H1 (cell line): ENCODE measurements around the gene GRAMD4.

ENCODE experiments used
- BCL11A ChIP-seq, 2 experiments: IDR thresholded peaks; one replicate each; pipeline ENCODE4 v1.6.1; 2011; ENCODE audit warnings: low read depth in 2 of 2, low read length in 2 of 2, mild to moderate bottlenecking in 2 of 2
- BRCA1 ChIP-seq: IDR thresholded peaks from 2 replicates; pipeline ENCODE4 v1.6.1; 2012; ENCODE audit warnings: low read depth, low read length, improper control_type of control experiment
- NRF1 ChIP-seq: IDR thresholded peaks from 2 replicates; pipeline ENCODE4 v1.6.1; 2011; ENCODE audit warnings: mild to moderate bottlenecking, low read depth, low read length, improper control_type of control experiment
- PHF8 ChIP-seq: fragments of 200-600 bp; sonication (generic); conservative IDR thresholded peaks from 2 replicates; pipeline ENCODE4 v1.7.1; 2012; ENCODE audit warnings: low read depth, mild to moderate bottlenecking, inconsistent platforms, low read length, moderate library complexity
- POLR2A ChIP-seq, 2 experiments: IDR thresholded peaks; 1 replicate in 1 of 2; 2 replicates in 1 of 2; pipeline ENCODE4 v1.6.1; 2011; ENCODE audit warnings: low read depth in 2 of 2, low read length in 2 of 2, mild to moderate bottlenecking in 2 of 2; ENCODE audit errors: control extremely low read depth in 1 of 2
- POLR2AphosphoS5 ChIP-seq: IDR thresholded peaks from 2 replicates; pipeline ENCODE4 v1.6.1; 2011; ENCODE audit warnings: low read depth, low read length
- RFX5 ChIP-seq: IDR thresholded peaks from 2 replicates; pipeline ENCODE4 v1.6.1; 2011; ENCODE audit warnings: low read depth, low read length, improper control_type of control experiment, borderline replicate concordance
- TAF1 ChIP-seq: IDR thresholded peaks from 2 replicates; pipeline ENCODE4 v1.6.1; 2011; ENCODE audit warnings: mild to moderate bottlenecking, low read depth, low read length
- TBP ChIP-seq: IDR thresholded peaks from 2 replicates; pipeline ENCODE4 v1.6.1; 2011; ENCODE audit warnings: low read depth, low read length, improper control_type of control experiment
- TEAD4 ChIP-seq: IDR thresholded peaks from 2 replicates; pipeline ENCODE4 v1.6.1; 2012; ENCODE audit warnings: low read depth, low read length, inconsistent platforms, mixed read lengths
- YY1 ChIP-seq: IDR thresholded peaks from 2 replicates; pipeline ENCODE4 v1.6.1; 2011; ENCODE audit warnings: low read depth, mild to moderate bottlenecking, low read length
- TF ChIP-seq, protein P1 (sequence below), 3 experiments: IDR thresholded peaks; 1 replicate in 2 of 3; 2 replicates in 1 of 3; pipeline versions ENCODE4 v1.5.1 to v1.6.1; 2011; ENCODE audit warnings: low read length in 3 of 3, mild to moderate bottlenecking in 3 of 3, inconsistent platforms in 2 of 3, low read depth in 1 of 3, moderate library complexity in 1 of 3; ENCODE audit not compliant: insufficient read depth in 1 of 3; ENCODE audit errors: control extremely low read depth in 1 of 3
- TF ChIP-seq, protein P2 (sequence below): IDR thresholded peaks from 2 replicates; pipeline ENCODE4 v1.6.1; 2012; ENCODE audit warnings: low read length, inconsistent platforms

DNA sequence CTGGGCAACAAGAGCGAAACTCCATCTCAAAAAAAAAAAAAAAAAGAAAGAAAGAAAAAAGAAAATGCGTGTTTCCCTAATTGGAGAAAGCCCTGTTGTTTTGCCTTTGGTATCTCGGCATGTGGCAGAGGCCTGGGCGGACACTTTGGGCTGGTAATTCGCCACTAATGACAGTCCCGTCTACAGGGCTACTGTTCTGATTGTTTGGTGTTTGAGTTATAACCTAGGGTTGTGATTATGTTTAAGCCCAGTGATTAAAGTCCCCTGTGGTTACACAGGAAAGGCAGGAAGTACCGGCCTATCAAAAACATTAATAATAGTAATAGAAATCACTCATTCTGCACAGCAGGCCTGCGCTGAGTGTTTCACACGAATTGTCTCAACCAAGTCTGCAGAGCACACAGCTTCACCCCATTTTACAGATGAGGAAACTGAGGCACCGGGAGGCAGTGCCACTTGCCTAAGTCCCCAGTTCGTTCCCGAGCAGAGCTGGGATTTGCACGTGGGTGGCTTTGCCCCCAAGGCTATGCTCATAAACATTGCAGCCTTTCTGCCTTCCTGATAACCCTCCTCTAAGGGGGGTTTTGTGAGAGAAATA lies 39.1 kb upstream of the GRAMD4 start:
- no peak for TF ChIP-seq TBP
- TF ChIP-seq, protein P1, sequence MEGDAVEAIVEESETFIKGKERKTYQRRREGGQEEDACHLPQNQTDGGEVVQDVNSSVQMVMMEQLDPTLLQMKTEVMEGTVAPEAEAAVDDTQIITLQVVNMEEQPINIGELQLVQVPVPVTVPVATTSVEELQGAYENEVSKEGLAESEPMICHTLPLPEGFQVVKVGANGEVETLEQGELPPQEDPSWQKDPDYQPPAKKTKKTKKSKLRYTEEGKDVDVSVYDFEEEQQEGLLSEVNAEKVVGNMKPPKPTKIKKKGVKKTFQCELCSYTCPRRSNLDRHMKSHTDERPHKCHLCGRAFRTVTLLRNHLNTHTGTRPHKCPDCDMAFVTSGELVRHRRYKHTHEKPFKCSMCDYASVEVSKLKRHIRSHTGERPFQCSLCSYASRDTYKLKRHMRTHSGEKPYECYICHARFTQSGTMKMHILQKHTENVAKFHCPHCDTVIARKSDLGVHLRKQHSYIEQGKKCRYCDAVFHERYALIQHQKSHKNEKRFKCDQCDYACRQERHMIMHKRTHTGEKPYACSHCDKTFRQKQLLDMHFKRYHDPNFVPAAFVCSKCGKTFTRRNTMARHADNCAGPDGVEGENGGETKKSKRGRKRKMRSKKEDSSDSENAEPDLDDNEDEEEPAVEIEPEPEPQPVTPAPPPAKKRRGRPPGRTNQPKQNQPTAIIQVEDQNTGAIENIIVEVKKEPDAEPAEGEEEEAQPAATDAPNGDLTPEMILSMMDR (IDR thresholded peaks at IDR 0.05; ENCODE audit: control extremely low read depth in 1 of 3, insufficient read depth in 1 of 3, low read depth in 1 of 3, low read length in 3 of 3): no peak
- TF ChIP-seq BRCA1: no peak
- TF ChIP-seq, protein P2, sequence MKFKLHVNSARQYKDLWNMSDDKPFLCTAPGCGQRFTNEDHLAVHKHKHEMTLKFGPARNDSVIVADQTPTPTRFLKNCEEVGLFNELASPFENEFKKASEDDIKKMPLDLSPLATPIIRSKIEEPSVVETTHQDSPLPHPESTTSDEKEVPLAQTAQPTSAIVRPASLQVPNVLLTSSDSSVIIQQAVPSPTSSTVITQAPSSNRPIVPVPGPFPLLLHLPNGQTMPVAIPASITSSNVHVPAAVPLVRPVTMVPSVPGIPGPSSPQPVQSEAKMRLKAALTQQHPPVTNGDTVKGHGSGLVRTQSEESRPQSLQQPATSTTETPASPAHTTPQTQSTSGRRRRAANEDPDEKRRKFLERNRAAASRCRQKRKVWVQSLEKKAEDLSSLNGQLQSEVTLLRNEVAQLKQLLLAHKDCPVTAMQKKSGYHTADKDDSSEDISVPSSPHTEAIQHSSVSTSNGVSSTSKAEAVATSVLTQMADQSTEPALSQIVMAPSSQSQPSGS: no peak
- TF ChIP-seq YY1: no peak
- TF ChIP-seq RFX5: no peak
- TF ChIP-seq PHF8: no peak
- TF ChIP-seq TEAD4: no peak
- TF ChIP-seq BCL11A (IDR thresholded peaks at IDR 0.05; ENCODE audit: low read depth in 2 of 2, low read length in 2 of 2): no peak
- no peak for TF ChIP-seq NRF1
- TF ChIP-seq TAF1: no peak
- TF ChIP-seq POLR2A (IDR thresholded peaks at IDR 0.05; ENCODE audit: control extremely low read depth in 1 of 2, low read depth in 2 of 2, low read length in 2 of 2): no peak
- no peak for TF ChIP-seq POLR2AphosphoS5
